ENCODE results near the gene MRPS30. TPM values are rescaled to one million over a fixed set of nuclear protein-coding genes. Genes with fewer than 3 reads are reported as not detected.

MRPS30 gene
- total RNA-seq, 3 donors from 2014 or later, result 43.5 to 47.2 (median 46.1) TPM

GRCh38 chr5:44862808-44863207, 54.1 kb downstream of the MRPS30 start:
- Histone ChIP-seq H3K4me1 (ENCODE audit: low read depth) (no peaks in the 10 kb centered on the region), H3K9me3 (no peaks in the 10 kb centered on the region), H3K36me3 (ENCODE audit: low read depth) (no peaks in the 10 kb centered on the region), H3K4me3 (no peak overlapping the region)
- DNase-seq, result no peak
- intact Hi-C loops (cut with DNase I, micrococcal nuclease), result no loop called here
- no peak for TF ChIP-seq CTCF (IDR thresholded peaks at IDR 0.05)
- no peak for ATAC-seq

Data from mucosa of descending colon (tissue), 3 donors.